GM12872 (cell line): ENCODE results near the gene PEPD.

Source experiments
- CTCF ChIP-seq: IDR thresholded peaks from 3 replicates; pipeline ENCODE4 v1.5.1; 2011; ENCODE audit warnings: low read depth, mild to moderate bottlenecking, low read length, moderate library complexity; ENCODE audit not compliant: insufficient read depth

PEPD gene

GRCh38 chr19:33505823-33506222 lies 15.8 kb downstream of the PEPD start:
- TF ChIP-seq CTCF, result no peak

- TF ChIP-seq CTCF, result no peak
Measured at GRCh38 chr19:33505148-33505547, 16.4 kb downstream of the PEPD start.

- no peak for TF ChIP-seq CTCF
Measured at GRCh38 chr19:33504058-33504444, 17.5 kb downstream of the PEPD start.

GRCh38 chr19:33503433-33504057 lies 18.0 kb downstream of the PEPD start:
- no peak for TF ChIP-seq CTCF

GRCh38 chr19:33503030-33503429 lies 18.6 kb downstream of the PEPD start:
- no peak for TF ChIP-seq CTCF

GRCh38 chr19:33502521-33502920 lies 19.1 kb downstream of the PEPD start:
- TF ChIP-seq CTCF, result no peak

- TF ChIP-seq CTCF, result no peak
Measured at GRCh38 chr19:33501693-33502356, 19.8 kb downstream of the PEPD start.
